HG03196 (cell line): ENCODE data around the gene DBF4B.

ENCODE experiments used
- ATAC-seq: cut with Tn5 transposase; IDR thresholded peaks from one replicate; pipeline ENCODE4 v1.9.1; 2021; ENCODE audit not compliant: unreplicated experiment

DBF4B gene

DNA sequence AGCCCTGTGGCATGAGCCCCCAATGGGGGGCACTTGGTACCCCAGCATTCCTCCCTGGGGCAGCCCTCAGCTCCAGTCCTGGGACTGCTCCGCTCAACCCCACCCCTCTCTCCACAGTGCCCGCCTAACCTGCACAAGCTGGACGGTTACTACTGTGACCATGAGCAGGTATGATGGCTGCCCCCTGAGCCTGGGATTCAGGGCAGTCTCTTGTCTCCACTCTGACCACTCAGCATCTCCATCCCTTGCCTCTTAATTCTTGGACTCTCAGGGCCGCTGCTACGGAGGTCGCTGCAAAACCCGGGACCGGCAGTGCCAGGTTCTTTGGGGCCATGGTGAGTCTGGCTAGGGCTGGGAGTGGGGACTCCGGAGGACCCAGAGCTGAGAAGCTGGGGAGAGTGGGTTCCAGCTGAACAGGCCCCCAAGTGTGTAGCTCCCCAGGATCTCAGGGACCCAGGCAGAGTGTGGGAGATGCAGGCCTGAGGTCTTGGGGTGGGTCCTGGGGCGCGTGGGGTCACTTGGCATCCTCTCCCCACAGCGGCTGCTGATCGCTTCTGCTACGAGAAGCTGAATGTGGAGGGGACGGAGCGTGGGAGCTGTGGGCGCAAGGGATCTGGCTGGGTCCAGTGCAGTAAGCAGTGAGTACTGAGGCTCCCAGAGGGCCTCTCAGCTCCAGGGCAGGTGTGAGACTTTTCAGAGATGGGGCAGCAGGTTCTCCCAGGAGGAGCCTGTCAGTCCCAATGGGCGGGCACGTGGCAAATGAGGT lies 68.3 kb downstream of the DBF4B start:
- ATAC-seq = no peak

DNA sequence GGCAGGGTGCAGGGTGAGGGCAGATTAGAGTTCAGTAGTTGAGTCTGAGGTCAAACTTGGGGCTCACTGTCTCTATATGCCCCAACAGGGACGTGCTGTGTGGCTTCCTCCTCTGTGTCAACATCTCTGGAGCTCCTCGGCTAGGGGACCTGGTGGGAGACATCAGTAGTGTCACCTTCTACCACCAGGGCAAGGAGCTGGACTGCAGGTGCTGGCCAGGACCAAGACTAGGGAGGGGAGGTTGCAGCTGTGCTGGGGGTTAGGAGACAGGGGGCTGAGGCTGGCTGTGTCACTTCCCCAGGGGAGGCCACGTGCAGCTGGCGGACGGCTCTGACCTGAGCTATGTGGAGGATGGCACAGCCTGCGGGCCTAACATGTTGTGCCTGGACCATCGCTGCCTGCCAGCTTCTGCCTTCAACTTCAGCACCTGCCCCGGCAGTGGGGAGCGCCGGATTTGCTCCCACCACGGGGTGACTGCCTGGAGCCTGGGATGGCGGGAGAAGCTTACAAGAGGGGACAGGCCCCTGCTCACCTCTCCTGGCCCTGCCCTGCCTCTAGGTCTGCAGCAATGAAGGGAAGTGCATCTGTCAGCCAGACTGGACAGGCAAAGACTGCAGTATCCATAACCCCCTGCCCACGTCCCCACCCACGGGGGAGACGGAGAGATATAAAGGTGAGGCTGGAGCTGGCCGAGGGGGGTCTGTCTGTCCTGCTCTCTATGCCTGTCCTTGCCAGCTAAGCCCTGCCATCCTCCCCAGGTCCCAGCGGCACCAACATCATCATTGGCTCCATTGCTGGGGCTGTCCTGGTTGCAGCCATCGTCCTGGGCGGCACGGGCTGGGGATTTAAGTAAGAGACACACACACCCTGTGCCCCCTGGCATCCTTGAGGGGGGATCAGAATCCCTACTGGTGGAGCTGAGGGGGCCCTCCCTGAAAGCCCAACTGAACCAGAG lies 69.2 kb downstream of the DBF4B start:
- ATAC-seq = no peak

DNA sequence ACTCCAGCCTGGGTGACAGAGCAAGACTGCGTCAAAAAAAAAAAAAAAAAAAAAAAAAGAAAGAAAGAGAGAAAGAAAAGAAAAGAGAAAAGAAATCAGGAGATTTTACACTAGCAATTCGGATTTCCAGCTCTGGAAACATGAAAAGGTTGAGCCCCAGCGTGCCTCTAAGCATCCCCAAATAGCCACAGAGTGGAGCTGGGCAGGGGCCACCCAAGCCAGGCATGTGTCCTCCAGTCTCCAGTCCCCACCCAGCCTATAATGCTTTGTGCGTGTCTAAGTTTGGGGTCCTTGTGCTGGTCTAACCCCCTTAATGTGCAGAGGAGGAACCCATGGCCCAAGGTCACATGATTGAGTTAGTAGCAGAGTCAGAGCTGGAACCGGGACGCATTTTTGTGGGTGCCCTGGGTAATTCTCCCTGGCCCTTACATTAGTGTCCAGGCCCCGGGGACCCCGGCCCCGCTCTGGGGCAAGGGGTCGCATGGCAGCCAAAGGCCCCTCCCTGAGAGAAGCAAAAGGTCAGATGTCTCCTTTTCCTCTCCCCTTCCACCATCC lies 70.3 kb downstream of the DBF4B start:
- ATAC-seq = no peak

DNA sequence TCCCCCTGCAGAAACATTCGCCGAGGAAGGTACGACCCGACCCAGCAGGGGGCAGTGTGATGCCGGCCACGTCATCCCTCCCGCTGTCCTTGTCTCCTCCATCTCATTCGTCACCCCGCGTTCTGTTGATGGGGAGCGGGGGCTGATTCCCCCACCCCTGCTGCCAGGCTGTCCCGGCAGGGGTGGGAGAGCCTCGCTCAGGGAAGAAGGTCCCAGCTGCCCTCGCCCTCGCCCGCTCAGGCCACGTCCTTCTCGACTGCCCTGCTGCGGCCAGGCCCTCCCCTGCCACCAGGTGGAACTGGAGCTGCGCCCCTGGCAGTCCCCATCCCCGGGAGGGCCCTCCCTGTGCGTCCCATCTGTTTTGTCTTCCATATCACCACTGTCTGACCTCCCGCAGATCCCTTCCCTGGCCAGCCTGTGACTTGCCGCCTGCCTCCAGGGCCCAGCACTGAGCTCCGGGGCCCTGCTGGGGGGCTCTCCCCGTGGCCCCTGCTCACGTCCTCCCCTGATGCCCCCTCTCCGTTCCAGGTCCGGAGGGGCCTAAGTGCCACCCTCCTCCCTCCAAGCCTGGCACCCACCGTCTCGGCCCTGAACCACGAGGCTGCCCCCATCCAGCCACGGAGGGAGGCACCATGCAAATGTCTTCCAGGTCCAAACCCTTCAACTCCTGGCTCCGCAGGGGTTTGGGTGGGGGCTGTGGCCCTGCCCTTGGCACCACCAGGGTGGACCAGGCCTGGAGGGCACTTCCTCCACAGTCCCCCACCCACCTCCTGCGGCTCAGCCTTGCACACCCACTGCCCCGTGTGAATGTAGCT lies 71.0 kb downstream of the DBF4B start:
- ATAC-seq = no peak

DNA sequence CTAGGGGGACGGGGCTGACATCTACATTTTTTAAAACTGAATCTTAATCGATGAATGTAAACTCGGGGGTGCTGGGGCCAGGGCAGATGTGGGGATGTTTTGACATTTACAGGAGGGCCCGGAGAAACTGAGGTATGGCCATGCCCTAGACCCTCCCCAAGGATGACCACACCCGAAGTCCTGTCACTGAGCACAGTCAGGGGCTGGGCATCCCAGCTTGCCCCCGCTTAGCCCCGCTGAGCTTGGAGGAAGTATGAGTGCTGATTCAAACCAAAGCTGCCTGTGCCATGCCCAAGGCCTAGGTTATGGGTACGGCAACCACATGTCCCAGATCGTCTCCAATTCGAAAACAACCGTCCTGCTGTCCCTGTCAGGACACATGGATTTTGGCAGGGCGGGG lies 71.7 kb downstream of the DBF4B start:
- no peak for ATAC-seq

DNA sequence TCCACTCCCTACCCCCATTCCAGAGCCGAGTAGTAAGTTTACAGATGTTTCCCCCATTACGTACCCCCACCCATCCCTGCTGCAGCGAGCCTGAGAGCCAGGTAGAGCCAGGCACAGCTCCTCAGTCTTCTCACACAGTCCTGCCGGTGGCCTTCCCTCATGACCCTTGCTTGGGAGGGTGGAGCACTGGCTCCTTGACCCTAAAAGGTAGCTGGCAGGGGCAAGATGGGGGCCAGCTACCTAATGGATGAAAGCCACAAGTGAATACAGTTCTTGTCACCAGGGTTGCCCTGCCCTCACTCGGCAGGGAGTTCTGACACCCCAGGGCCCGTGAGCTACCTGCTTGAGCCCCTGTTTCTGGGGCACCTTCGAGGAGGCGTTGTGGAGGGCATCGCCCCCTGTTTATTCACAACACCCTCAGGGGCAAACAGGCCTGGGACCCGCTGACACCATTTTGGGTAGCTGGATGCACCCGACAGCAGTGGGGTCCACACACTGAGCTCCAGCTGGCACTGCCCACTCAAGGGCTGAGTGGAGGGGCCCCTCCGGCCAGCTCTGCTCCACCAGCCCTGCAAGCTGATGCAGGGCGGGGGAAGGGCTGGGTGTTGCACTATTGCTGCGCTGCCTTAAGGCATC lies 72.5 kb downstream of the DBF4B start:
- no peak for ATAC-seq

DNA sequence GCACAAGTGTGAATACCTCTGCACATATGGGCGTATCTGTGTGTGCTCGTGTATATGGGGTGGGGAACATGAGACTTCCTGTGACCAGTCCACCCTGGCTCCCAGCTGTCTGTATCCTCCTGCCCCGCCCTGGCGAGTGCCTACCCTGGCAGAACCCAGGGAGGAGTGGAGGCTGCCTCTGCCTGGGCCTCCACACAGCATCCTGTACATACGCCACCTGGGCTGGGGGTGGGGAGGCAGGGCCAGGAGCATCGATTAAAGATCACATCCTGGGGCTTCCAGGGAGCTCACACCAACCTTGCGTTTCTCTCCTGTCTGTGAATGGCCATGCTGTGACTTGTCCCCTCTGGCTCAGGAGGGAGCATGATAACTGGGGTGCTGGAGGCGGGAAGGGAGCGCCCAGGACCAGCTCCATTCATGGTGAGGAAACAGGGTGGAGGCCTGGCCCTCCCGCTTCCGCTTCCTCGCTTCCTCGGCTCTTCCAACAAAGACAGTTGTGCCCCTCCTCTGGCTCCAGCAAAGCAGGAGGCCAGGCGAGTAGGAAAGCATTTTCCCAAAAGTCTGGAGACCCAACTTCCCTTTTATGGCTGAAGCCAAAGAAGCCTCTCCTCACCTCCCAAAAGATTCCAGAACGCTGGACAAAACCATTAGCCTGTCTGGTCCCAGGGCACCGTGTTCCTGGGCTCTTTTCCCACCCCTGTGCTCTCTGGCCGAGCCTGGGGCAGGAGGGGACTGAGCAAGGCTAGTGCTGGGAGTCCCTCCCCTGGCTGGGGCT lies 73.3 kb downstream of the DBF4B start:
- no peak for ATAC-seq

DNA sequence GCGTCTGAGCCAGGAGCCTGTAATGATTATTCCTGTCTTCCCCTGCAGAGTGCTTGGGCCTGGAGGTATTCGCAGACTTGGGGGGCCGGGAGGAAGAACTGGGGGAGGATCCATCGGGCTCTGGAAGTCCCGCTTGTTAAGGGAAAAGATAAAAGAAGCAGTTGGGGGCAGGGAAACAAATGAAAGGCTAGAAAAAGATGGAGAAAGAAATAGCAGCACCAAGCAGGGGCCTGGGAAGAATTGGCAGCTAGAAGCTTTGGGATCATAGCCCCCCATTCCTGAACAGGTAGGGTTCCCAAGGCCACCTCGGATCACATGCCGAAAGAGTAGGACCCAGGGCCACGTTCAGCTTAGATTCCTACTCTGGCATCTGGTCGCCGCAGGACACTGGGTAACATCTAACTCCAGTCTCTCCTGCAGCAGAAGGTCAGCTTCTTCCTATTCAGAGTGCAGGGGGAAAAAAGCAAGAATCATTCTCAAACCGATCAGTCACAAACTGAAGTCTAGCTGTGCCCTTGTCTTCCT lies 73.9 kb downstream of the DBF4B start:
- no peak for ATAC-seq

DNA sequence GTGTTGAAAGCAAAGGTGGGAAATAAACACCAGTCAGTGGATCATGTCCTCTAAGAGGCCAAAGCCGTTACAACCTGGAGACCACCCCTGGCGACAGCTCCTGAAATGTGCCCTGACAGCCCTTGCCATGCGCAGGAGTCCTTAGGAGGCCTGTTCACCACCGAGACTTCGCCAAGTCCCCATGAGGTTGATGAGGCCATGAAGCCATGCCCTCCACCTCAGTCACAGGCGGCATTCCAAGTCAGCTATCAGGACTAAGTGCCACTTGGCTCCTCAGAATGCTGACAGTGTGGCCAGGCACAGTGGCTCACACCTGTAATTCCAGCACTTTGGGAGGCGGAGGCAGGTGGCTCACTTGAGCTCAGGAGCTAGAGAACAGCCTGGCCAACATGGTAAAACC lies 77.5 kb downstream of the DBF4B start:
- ATAC-seq = no peak

DNA sequence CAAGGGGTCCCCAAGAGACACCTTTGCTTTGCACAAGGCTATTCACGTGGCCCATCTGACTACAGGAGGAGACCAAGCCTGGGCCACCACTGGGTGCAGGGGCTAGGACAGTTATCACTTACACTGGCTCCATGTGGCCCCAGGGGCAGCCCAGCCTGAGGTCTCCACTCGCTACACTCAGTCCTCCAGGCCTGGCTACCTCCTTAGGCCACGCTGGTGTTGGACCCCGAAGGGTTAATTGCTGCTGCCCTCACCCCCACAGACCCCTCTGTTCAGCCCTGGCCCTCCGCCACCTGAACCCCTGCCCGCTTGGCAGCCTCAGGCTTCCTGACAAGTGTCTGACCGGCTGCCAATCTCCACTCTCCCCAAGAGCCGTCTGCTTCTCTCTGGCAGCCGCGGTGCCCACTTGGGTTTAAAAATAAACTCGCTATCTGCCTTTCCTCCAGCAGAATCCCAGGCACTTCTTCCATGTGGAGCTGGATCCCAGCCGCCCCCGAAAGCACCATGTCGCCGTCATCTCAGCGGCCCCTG lies 78.2 kb downstream of the DBF4B start:
- no peak for ATAC-seq

DNA sequence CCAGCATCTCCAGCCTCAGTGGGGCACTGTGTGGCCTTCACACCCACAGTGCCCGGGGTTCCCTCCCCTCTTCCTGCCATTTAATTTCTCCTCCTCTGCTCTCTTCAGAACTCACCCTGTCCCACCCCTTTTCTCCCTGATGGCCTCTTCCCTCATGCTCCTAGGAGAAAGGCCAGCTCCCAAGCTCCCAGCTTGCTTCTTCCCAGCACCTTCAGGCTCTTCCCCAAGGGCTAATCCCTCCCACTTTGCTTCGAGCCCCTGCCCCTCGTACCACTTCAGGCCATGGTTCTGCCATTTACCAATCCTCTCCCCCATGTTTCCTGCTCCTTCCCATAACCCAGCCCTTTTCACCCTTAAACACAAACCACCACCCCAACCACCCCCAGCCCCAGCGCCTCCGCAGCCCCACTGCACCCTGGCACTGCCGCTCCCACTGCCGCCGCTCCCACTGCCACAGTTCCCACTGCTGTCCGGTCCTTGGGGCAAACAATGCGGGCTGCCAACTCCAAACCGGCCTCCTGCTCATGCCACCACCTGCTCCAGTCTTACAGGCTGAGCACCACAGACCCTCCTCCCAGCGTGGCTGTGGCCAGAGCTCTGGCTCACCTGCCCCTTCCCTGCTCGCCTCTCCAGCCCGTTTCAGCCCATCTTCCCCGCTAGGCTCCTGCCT lies 78.9 kb downstream of the DBF4B start:
- no peak for ATAC-seq

DNA sequence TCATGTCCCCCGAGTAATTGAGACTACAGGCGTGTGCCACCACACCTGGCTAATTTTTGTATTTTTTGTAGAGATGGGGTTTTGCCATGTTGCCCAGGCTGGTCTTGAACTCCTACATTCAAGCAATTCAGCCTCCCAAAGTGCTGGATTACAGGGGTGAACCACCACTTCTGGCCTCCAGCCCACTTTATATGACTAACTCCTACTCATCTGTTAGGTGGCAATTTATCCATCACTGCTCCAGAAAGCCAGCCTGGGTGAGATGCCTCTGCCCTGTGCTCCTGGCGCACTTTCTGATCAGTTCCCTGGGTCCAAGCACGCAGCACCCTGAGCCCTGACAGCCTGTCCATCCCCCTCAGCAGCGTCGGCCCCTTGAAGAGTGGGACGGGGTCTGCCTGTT lies 79.7 kb downstream of the DBF4B start:
- no peak for ATAC-seq

DNA sequence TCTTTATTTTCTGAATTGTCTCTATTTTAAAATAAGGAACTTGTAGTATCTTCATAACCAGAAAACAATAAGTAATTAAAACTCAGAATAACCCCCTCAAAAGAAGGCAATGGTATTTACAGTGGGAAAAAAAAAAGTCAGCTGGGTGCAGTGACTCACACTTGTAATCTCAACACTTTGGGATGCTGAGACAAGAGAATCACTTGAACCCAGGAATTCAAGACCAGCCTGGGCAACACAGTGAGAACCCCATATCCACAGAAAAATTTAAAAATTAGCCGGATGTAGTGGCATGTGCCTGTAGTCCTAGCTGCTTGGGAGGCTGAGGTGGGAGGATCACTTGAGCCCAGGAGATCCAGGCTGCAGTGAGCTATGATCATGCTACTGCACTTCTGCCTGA lies 83.8 kb downstream of the DBF4B start:
- no peak for ATAC-seq

DNA sequence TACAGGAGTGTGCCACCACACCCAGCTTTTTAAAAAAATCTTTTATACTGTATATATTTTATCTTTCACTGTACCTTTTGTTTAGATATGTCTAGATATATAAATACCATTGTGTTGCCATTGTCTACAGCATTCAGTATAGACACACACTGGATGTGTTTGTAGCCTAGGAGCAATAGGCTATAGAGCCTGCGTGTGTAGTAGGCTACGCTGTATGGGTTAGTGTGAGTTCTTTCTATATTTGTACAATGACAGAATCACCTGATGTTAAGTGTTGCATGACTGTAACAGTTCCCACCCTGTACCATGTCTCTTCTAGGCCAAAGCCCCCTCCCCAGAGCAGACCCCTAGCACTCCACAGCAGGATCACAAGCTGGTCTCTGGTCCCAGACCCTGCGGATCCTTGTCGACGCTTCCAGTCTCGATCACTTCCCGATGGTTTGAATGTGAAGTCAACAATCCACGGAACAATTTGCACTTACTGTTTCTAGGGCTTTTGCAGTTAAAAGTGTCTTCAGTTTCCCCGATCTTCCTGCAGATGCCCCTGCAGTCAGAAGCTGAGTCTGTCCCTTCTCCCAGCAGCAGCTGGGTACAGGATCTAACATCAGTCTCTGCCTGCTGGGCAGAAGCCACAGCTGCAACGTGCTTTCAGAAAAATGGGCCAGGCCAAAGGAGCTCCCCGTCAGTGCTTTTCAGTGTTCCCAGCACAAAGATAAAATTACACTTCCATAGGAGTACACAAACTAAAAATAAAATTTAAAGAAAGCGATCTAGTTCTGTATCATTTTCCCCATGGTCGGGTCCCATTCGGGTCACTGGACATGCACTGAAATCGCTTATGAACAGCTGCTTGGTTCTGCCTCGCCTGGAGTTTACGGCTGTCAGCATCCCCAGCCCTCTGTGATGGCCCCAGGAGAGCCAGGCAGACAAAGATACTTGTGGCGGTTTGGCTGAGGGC lies 85.7 kb downstream of the DBF4B start:
- ATAC-seq = no peak

DNA sequence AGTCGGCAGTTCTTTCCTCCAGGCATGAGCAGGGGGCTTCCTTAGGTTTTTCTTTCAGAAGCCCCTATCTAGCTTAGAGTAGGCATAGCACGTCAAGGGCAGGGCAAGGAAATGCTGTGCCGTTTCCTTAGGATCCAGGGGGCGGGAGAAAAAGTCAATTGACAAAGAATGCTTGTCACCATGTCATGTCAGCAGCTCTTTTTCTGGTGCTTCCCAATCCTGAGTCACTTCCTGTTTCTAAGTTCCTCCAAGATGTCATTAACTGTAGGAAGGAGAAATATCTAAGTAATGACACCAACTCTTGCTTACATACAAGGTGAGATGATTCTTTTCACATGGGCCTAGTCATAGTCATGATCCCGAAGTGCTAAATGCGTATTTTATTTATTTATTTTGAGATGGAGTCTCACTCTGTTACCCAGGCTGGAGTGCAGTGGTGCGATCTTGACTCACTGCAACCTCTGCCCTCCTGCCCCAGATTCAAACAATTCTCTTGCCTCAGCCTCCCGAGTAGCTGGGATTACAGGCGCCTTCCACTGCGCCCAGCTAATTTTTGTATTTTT lies 86.5 kb downstream of the DBF4B start:
- ATAC-seq = no peak

DNA sequence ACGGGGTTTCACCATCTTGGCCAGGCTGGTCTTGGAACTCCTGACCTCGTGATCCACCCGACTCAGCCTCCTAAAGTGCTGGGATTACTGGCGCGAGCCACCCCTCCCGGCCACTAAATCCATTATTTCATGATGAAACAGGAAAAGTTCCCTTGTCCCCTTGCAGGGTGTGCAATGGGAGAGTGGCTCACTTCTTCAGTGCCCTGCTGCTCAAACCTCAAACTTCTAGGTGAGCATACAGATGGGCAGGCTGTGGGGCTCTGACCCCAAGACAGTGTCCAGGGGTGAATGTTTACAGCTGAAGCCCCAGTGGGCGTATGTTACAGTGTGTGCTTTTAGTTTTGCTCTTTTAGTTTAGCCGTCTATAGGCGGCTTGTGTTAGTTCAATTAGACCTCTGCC lies 87.0 kb downstream of the DBF4B start:
- ATAC-seq = no peak

DNA sequence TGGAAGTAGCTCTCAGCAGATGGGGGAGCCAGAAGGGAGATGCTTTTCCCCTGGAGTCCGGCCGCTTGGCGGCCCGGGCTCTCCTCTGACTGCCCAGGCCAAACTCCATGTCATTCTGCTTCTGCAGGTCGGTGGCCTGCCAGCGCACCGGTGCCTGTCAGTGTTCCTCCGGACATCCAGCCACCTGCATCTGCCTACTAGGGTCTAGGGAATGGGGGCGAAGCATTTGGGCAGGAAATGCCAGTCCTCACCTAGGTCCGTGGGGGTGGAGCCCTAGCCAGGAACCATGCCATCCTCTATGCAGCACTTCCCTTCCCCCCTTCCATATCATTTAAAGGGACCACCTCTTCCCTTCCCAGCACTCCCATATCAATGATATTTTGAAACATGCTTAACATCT lies 87.5 kb downstream of the DBF4B start:
- ATAC-seq = no peak
